Endothelial cell of umbilical vein (primary cell): ENCODE measurements around the gene GANC. TPM values are rescaled to one million over a fixed set of nuclear protein-coding genes. Genes with fewer than 3 reads are reported as not detected.
"Not testable (repeated sequence)": the region's sequence is repeated elsewhere in the genome, so short reads cannot be mapped to it uniquely, and the experiment has no call there.

Source experiments
- BruUV-seq: library from RNA; stranded (reverse); fragments of 400-500 nt; replicated peaks from 2 replicates; lab custom pipeline; 2021; lab: Mats Ljungman, UMichigan
- CTCF ChIA-PET: fragments of 300-600, 350-600 bp; sonication (Branson Sonifier 250); formaldehyde crosslinking; loops from one replicate; lab custom pipeline; 2021; ENCODE audit warnings: antibody characterized with exemption, inconsistent platforms; lab: Charles Lee
- POLR2A ChIA-PET: fragments of 300-600, 350-600 bp; sonication (Branson Sonifier 250); formaldehyde crosslinking; loops from one replicate; lab custom pipeline; 2021; ENCODE audit warnings: antibody characterized with exemption, inconsistent platforms; lab: Charles Lee
- DNase-seq: peaks from one replicate; pipeline ENCODE4 v3.0.0-alpha.2; 2011; ENCODE audit warnings: low read depth, low spot score
- FAIRE-seq: peaks from 2 replicates; lab custom pipeline; 2011; peaks lifted over from hg19 to GRCh38; lab: Jason Lieb, UNC
- H2AFZ ChIP-seq: 2 replicates; pipeline ENCODE4 v1.6.0; 2012; ENCODE audit warnings: low read depth, low read length, control low read depth, inconsistent platforms
- H3K27ac ChIP-seq: 2 replicates; pipeline ENCODE4 v1.5.1; 2011; ENCODE audit warnings: low read depth, mild to moderate bottlenecking, control low read depth, low read length, moderate library complexity; ENCODE audit not compliant: insufficient read depth
- H3K27me3 ChIP-seq, 2 experiments: 2 replicates each; pipeline versions ENCODE4 v1.6.0 to v1.6.1; 2011; ENCODE audit warnings: low read length in 2 of 2, mixed read lengths in 1 of 2; ENCODE audit not compliant: control insufficient read depth in 2 of 2, insufficient read depth in 2 of 2
- H3K36me3 ChIP-seq, 2 experiments: 2 replicates in 1 of 2; 3 replicates in 1 of 2; pipeline ENCODE4 v1.5.1; 2011; ENCODE audit warnings: low read length in 2 of 2, mild to moderate bottlenecking in 1 of 2, moderate library complexity in 1 of 2; ENCODE audit not compliant: control insufficient read depth in 2 of 2, insufficient read depth in 2 of 2; ENCODE audit errors: extremely low read depth in 1 of 2
- H3K4me1 ChIP-seq: 3 replicates; pipeline ENCODE4 v1.5.1; 2011; ENCODE audit warnings: mild to moderate bottlenecking, low read length; ENCODE audit not compliant: control insufficient read depth, insufficient read depth; ENCODE audit errors: extremely low read depth
- H3K4me2 ChIP-seq: 2 replicates; pipeline ENCODE4 v1.6.1; 2011; ENCODE audit warnings: low read length, control low read depth, mixed read lengths; ENCODE audit not compliant: insufficient read depth
- H3K4me3 ChIP-seq, 3 experiments: fragments of 200-600 bp in 1 of 3; sonication (generic), shearing (Covaris generic) in 1 of 3; replicated peaks in 1 of 3; 2 replicates each; pipeline ENCODE4 v1.5.1; 2011 to 2016; ENCODE audit warnings: control low read depth in 3 of 3, low read length in 3 of 3, mild to moderate bottlenecking in 2 of 3, inconsistent platforms in 1 of 3, low read depth in 1 of 3, moderate library complexity in 1 of 3; ENCODE audit not compliant: insufficient read depth in 1 of 3
- H3K79me2 ChIP-seq: 2 replicates; pipeline ENCODE4 v1.6.0; 2012; ENCODE audit warnings: low read length, inconsistent platforms; ENCODE audit not compliant: control insufficient read depth, insufficient read depth
- H3K9ac ChIP-seq: replicated peaks from 2 replicates; pipeline ENCODE3; 2011; ENCODE audit warnings: low read length, control low read depth; ENCODE audit not compliant: insufficient read depth; ENCODE audit errors: extremely low read depth
- H3K9me1 ChIP-seq: replicated peaks from 3 replicates; pipeline ENCODE4 v1.6.0; 2011; ENCODE audit warnings: mild to moderate bottlenecking, low read length; ENCODE audit not compliant: control insufficient read depth, insufficient read depth; ENCODE audit errors: extremely low read depth
- H3K9me3 ChIP-seq: replicated peaks from 2 replicates; pipeline ENCODE4 v1.5.1; 2012; ENCODE audit warnings: low read length, inconsistent platforms; ENCODE audit not compliant: control insufficient read depth, insufficient read depth
- H4K20me1 ChIP-seq: replicated peaks from 2 replicates; pipeline ENCODE3; 2011; ENCODE audit warnings: mild to moderate bottlenecking, low read length; ENCODE audit not compliant: control insufficient read depth, insufficient read depth; ENCODE audit errors: extremely low read depth
- EZH2 ChIP-seq: IDR thresholded peaks from 2 replicates; pipeline ENCODE4 v1.6.1; 2012; ENCODE audit warnings: borderline replicate concordance, low read depth, mild to moderate bottlenecking, moderate library complexity, low read length, inconsistent platforms; ENCODE audit not compliant: severe bottlenecking
- FOS ChIP-seq: IDR thresholded peaks from 2 replicates; pipeline ENCODE4 v1.6.1; 2011; ENCODE audit warnings: mild to moderate bottlenecking, low read length, moderate library complexity, borderline replicate concordance; ENCODE audit not compliant: insufficient read depth
- GATA2 ChIP-seq: IDR thresholded peaks from 2 replicates; pipeline ENCODE4 v1.7.0; 2011; ENCODE audit warnings: low read depth, mild to moderate bottlenecking, moderate library complexity, mixed read lengths, low read length; ENCODE audit not compliant: insufficient read length, insufficient read depth
- MAX ChIP-seq: IDR thresholded peaks from 2 replicates; pipeline ENCODE4 v1.6.1; 2011; ENCODE audit not compliant: insufficient read depth, insufficient read length
- MYC ChIP-seq: IDR thresholded peaks from one replicate; pipeline ENCODE4 v1.6.1; 2011; ENCODE audit warnings: mild to moderate bottlenecking, low read depth, low read length
- POLR2A ChIP-seq: IDR thresholded peaks from 2 replicates; pipeline ENCODE4 v1.6.1; 2012; ENCODE audit warnings: low read depth, mild to moderate bottlenecking, control low read depth, low read length
- POLR2AphosphoS5 ChIP-seq: IDR thresholded peaks from 2 replicates; pipeline ENCODE4 v1.6.1; 2012; ENCODE audit warnings: low read depth, mild to moderate bottlenecking, control low read depth, low read length, moderate library complexity; ENCODE audit not compliant: insufficient read depth
- dilution Hi-C: fragments of 300-500 bp; cut with MboI; formaldehyde crosslinking; loops from one replicate; pipeline ENCODE4 v1.15.0; 2019; ENCODE audit warnings: low sequenced_read_pairs; ENCODE audit not compliant: extremely low pct_ligation_motif_present
- intact Hi-C: fragments of 100-400 bp; cut with micrococcal nuclease; formaldehyde crosslinking; loops from one replicate; pipeline ENCODE4 v1.10.0; 2022
- polyA plus RNA-seq, 4 experiments: library from polyadenylated mRNA; depleted of rRNA in 3 of 4; stranded (reverse) in 3 of 4; unstranded in 1 of 4; fragments of >200 nt; gene quantifications; 2 replicates each; pipeline versions ENCODE4 v1.2.1 to v1.2.3, GENCODE V29; 2011 to 2012; ENCODE audit warnings: missing spikeins in 1 of 4
- total RNA-seq: library from RNA; stranded (reverse); gene quantifications from 2 replicates; pipeline ENCODE4 v1.2.3, GENCODE V29; 2021
- TF ChIP-seq, protein P1 (sequence below), 2 donors: IDR thresholded peaks; 1 replicate in 1 of 2; 2 replicates in 1 of 2; pipeline ENCODE4 v1.5.1; 2011; ENCODE audit warnings: low read length in 2 of 2, mild to moderate bottlenecking in 2 of 2, moderate library complexity in 2 of 2, control low read depth in 1 of 2, inconsistent platforms in 1 of 2, low read depth in 1 of 2; ENCODE audit not compliant: insufficient read depth in 1 of 2; ENCODE audit errors: extremely low read depth in 1 of 2

The GANC gene
- total and polyA plus RNA-seq, 2 donors (not counting 3 experiments of a cell fraction or from before 2014, with no cell fraction given), result 8.5 to 17.8 TPM

GRCh38 chr15:42287931-42288330 is 14.9 kb downstream of the GANC start:
- ChIA-PET POLR2A (no interaction called here), CTCF (no interaction called here)
- no peak overlapping the region for H3K9ac ChIP-seq
- FAIRE-seq, result no peak
- peaks cover 7% of the 10 kb centered on the region for H3K4me1 ChIP-seq
- H3K36me3 ChIP-seq, result no peaks in the 10 kb centered on the region
- TF ChIP-seq POLR2A, result no peak
- no peak for TF ChIP-seq EZH2
- TF ChIP-seq POLR2AphosphoS5, result no peak
- TF ChIP-seq GATA2, result no peak
- TF ChIP-seq FOS, result no peak
- H2AFZ ChIP-seq, result no peak overlapping the region
- no peak for DNase-seq
- H3K27ac ChIP-seq, result no peak overlapping the region
- no peak overlapping the region for H3K4me2 ChIP-seq
- no peaks in the 10 kb centered on the region for H3K9me3 ChIP-seq
- H3K9me1 ChIP-seq, result peaks cover 4% of the 10 kb centered on the region
- intact Hi-C loops (no loop called here), dilution Hi-C loops (no loop called here)
- no TSS peak for BruUV-seq
- no peaks in the 10 kb centered on the region for H3K79me2 ChIP-seq
- H4K20me1 ChIP-seq, result no peaks in the 10 kb centered on the region
- H3K27me3 ChIP-seq, result no peaks in the 10 kb centered on the region
- H3K4me3 ChIP-seq, result no peak overlapping the region

DNA sequence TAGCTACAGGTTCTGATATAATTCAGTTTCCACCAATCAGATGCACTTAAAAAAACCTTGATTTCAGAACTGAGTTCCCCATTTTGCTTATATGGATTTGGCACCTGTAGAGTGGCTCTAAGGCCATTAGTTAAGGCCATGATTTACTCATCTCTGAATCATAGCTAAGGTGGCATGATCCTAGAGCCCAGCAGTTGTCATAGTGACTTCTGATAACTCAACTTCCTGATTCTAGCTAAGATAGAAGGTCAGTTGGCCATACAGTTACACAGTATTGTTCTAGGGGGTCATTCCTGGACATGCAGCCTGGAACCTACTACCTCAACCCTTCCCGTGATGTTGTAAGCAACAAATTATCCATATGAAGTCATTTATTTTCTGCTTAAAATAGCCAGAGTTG is 16.2 kb downstream of the GANC start:
- no peaks in the 10 kb centered on the region for H3K36me3 ChIP-seq
- H3K79me2 ChIP-seq, result no peaks in the 10 kb centered on the region
- no peak overlapping the region for H3K27ac ChIP-seq
- no TSS peak for BruUV-seq
- dilution Hi-C loops, result no loop called here
- no peak overlapping the region for H3K4me2 ChIP-seq
- H3K4me3 ChIP-seq, result no peak overlapping the region
- no peak overlapping the region for H2AFZ ChIP-seq
- H4K20me1 ChIP-seq, result no peaks in the 10 kb centered on the region
- TF ChIP-seq, protein P1, sequence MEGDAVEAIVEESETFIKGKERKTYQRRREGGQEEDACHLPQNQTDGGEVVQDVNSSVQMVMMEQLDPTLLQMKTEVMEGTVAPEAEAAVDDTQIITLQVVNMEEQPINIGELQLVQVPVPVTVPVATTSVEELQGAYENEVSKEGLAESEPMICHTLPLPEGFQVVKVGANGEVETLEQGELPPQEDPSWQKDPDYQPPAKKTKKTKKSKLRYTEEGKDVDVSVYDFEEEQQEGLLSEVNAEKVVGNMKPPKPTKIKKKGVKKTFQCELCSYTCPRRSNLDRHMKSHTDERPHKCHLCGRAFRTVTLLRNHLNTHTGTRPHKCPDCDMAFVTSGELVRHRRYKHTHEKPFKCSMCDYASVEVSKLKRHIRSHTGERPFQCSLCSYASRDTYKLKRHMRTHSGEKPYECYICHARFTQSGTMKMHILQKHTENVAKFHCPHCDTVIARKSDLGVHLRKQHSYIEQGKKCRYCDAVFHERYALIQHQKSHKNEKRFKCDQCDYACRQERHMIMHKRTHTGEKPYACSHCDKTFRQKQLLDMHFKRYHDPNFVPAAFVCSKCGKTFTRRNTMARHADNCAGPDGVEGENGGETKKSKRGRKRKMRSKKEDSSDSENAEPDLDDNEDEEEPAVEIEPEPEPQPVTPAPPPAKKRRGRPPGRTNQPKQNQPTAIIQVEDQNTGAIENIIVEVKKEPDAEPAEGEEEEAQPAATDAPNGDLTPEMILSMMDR (IDR thresholded peaks at IDR 0.05; ENCODE audit: extremely low read depth in 1 of 2, insufficient read depth in 1 of 2, low read depth in 1 of 2, low read length in 2 of 2), result no peak
- no peak for TF ChIP-seq POLR2A
- no peak for TF ChIP-seq EZH2
- TF ChIP-seq MAX, result no peak
- no peak for TF ChIP-seq MYC
- peak; percentile 42 for TF ChIP-seq FOS
- TF ChIP-seq POLR2AphosphoS5, result no peak
- TF ChIP-seq GATA2, result peak; percentile 76
- H3K4me1 ChIP-seq, result peaks cover 7% of the 10 kb centered on the region
- POLR2A ChIA-PET, result no interaction called here
- FAIRE-seq (no peak), DNase-seq (no peak)
- CTCF ChIA-PET, result interaction anchor here (1.0 kb wide), 1 partner anchor 14 kb away, joined by 4 read pairs; no protein-coding TSS in a partner anchor
- intact Hi-C loops, result no loop called here
- no peaks in the 10 kb centered on the region for H3K27me3 ChIP-seq
- no peak overlapping the region for H3K9ac ChIP-seq
- H3K9me3 ChIP-seq, result no peaks in the 10 kb centered on the region
- H3K9me1 ChIP-seq, result peaks cover 4% of the 10 kb centered on the region

GRCh38 chr15:42301004-42301403 is 28.0 kb downstream of the GANC start:
- H2AFZ ChIP-seq, H3K4me3 ChIP-seq, CTCF ChIA-PET, H3K4me2 ChIP-seq, FAIRE-seq, H3K36me3 ChIP-seq, H3K9me3 ChIP-seq, H3K4me1 ChIP-seq, H3K9me1 ChIP-seq, H4K20me1 ChIP-seq, DNase-seq, intact Hi-C loops, dilution Hi-C loops, H3K9ac ChIP-seq, H3K27me3 ChIP-seq, BruUV-seq, H3K79me2 ChIP-seq, H3K27ac ChIP-seq, POLR2A ChIA-PET: not testable (repeated sequence)
